ENCODE data around the gene C1QL4.
"Not testable (repeated sequence)": the region's sequence is repeated elsewhere in the genome, so short reads cannot be mapped to it uniquely, and the experiment has no call there.

Gene C1QL4

GRCh38 chr12:49332891-49333371 is 4.1 kb downstream of the C1QL4 start:
- DNase-seq: no peak

GRCh38 chr12:49332441-49332861 is 4.5 kb downstream of the C1QL4 start:
- no peak for DNase-seq

GRCh38 chr12:49331380-49332222 is 5.4 kb downstream of the C1QL4 start:
- no peak for DNase-seq

- no peak for DNase-seq
Observed at GRCh38 chr12:49330631-49331379, 6.2 kb downstream of the C1QL4 start.

GRCh38 chr12:49330032-49330619 is 6.9 kb downstream of the C1QL4 start:
- no peak for DNase-seq

- no peak for DNase-seq
Observed at GRCh38 chr12:49328816-49329215, 8.2 kb downstream of the C1QL4 start.

GRCh38 chr12:49327887-49328286 is 9.1 kb downstream of the C1QL4 start:
- DNase-seq: no peak

GRCh38 chr12:49327368-49327767 is 9.6 kb downstream of the C1QL4 start:
- DNase-seq: no peak

GRCh38 chr12:49325606-49326005 is 11.4 kb downstream of the C1QL4 start:
- DNase-seq: no peak

GRCh38 chr12:49323524-49324097 is 13.4 kb downstream of the C1QL4 start:
- DNase-seq: no peak

- DNase-seq: peak; percentile 99
Observed at GRCh38 chr12:49322708-49323523, 14.1 kb downstream of the C1QL4 start, which contains the start of gene TROAP. Gene TROAP (plus strand): TSS chr12:49323255. CDS start chr12:49323609, 354 bp downstream.

GRCh38 chr12:49322367-49322707 is 14.7 kb downstream of the C1QL4 start:
- DNase-seq: no peak

GRCh38 chr12:49320411-49321103 is 16.4 kb downstream of the C1QL4 start:
- not testable (repeated sequence) for DNase-seq

- not testable (repeated sequence) for DNase-seq
Observed at GRCh38 chr12:49317118-49317517, 19.9 kb downstream of the C1QL4 start.

GRCh38 chr12:49314811-49315210 is 22.2 kb downstream of the C1QL4 start:
- no peak for DNase-seq

- DNase-seq: not testable (repeated sequence)
Observed at GRCh38 chr12:49310451-49311000, 26.5 kb downstream of the C1QL4 start.

GRCh38 chr12:49309386-49309785 is 27.6 kb downstream of the C1QL4 start:
- no peak for DNase-seq

GRCh38 chr12:49305762-49306510 is 31.1 kb downstream of the C1QL4 start:
- no peak for DNase-seq

- DNase-seq: no peak
Observed at GRCh38 chr12:49304161-49304560, 32.8 kb downstream of the C1QL4 start.

GRCh38 chr12:49301760-49302159 is 35.2 kb downstream of the C1QL4 start:
- DNase-seq: peak; percentile 82

- no peak for DNase-seq
Observed at GRCh38 chr12:49298160-49298559, 38.8 kb downstream of the C1QL4 start.
